Measurements from ENCODE around the gene PGGHG.
"Not testable (repeated sequence)": the region's sequence is repeated elsewhere in the genome, so short reads cannot be mapped to it uniquely, and the experiment has no call there.

PGGHG gene

DNA sequence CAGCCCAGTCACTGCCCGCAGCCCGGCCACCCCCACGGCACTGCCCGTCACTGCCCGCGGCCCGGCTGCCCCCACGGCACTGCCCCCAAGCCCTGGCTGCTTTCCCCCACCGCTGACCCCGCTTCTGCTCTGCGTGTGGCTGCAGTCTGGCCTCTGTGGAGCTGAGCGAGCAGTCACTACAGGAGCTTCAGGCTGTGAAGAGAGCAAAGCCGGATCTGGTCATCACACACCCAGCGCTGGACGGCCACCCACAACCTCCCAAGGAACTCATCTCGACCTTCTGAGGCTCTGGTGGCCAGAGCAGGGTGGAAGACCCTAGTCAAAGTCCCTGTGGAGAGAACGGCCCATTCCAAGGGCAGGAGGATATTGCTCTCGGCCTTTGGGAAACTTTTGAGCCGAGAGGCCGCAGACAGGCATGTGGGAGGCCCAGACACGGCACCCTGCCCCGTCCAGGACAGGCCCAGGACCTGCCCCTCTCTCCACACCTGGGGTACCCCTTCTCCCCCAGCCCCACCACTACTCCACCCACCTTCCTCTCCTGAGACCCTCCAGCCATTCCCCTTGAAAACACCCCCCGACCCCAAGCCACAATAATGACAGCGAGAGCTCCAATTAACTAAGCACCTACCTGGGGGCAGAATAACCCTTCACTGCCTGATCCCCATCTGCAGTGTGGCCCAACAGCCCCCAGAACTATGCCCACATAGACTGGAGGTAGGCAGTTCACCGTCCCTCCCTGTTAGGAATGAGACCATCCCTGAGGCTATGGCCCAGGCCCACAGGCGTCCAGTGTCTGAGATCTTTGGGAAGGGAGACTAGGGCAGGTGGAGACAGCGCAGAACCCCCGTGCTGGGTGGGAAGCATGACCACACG lies 3.7 kb upstream of the PGGHG start:
- no peak for DNase-seq (ENCODE audit: low read depth)

DNA sequence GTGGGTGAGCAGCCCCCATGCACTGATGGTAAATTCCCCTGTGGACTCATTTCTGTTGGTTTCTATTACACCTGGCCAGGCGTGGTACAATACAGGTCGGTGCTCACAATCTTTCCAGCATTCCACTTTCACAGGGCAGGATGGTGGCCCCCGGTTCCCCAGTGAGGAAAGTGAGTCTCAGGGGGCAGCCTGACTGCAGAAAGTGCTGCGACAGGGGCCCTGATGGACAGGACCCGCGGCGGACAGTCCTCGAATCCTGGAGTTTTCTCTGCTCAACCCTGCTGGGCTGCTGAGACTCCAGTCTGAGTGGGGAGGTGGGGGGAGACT lies 3.1 kb upstream of the PGGHG start:
- no peak for DNase-seq (ENCODE audit: low read depth)

- not testable (repeated sequence) for DNase-seq (ENCODE audit: low read depth)
These were observed 1.7 kb upstream of the PGGHG start for GRCh38 chr11:286977-287820.

DNA sequence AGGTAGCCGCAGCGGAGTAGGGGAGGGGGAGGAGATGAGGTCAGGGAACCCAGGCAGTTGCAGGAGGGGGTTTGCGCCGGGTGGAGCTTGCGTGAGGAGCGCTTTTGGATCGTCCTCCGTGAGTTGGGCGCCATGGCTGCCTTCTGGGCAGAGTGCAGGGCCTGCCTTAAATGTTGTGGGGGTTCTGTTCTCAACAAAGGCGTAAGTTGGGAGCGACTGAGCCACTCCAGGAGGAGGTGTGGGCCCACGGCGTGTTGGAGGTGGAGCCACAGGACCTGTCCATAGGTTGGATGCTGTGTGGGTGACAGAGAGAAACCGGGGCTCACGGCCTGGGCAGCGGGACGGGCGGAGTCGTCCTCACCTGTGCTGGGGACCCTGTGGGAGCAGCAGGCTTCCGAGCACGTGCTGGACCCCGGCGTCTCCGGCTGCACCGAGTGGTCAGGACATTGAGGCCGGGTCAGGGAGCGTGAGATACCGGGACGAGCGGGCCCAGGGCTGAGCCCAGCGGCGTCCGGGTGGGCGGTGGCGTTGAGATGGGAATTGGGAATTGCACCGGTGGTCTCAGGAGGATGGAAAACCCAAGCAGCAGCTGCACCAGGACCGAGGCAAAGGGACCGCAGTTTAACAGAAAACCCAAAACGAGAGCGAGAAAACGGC lies 977 bp upstream of the PGGHG start:
- DNase-seq (ENCODE audit: low read depth) = no peak

GRCh38 chr11:289398-289711 lies 429 bp downstream of the PGGHG start:
- DNase-seq (ENCODE audit: low read depth) = no peak

GRCh38 chr11:289712-290620 lies 1.0 kb downstream of the PGGHG start:
- no peak for DNase-seq (ENCODE audit: low read depth)

DNA sequence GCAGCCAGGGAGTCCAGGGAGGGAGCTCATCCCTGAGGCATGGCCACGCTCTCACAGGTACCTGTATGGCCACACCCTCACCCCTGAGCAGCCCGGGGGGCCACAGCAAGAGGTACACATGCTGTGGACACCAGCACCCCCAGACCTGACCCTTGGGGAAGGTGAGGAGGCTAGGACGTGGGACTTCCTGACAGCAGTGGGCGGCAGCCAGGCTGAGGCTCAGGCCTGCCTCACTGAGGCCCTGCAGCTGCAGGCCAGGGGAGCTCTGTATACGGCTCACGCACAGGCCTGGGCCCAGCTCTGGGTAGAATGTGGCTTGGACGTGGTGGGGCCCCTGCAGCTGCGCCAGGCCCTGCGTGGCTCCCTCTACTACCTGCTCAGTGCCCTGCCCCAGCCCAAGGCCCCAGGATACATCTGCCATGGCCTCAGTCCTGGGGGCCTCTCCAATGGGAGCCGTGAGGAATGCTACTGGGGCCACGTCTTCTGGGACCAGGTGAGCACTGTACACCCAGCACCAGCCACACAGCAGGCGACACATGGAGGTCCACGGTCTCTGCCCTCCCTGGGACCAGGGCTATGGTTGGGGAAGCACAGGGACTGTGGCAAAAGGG lies 1.8 kb downstream of the PGGHG start:
- no peak for DNase-seq (ENCODE audit: low read depth)

- no peak for DNase-seq (ENCODE audit: low read depth)
These were observed 2.6 kb downstream of the PGGHG start for GRCh38 chr11:291281-292210.

DNA sequence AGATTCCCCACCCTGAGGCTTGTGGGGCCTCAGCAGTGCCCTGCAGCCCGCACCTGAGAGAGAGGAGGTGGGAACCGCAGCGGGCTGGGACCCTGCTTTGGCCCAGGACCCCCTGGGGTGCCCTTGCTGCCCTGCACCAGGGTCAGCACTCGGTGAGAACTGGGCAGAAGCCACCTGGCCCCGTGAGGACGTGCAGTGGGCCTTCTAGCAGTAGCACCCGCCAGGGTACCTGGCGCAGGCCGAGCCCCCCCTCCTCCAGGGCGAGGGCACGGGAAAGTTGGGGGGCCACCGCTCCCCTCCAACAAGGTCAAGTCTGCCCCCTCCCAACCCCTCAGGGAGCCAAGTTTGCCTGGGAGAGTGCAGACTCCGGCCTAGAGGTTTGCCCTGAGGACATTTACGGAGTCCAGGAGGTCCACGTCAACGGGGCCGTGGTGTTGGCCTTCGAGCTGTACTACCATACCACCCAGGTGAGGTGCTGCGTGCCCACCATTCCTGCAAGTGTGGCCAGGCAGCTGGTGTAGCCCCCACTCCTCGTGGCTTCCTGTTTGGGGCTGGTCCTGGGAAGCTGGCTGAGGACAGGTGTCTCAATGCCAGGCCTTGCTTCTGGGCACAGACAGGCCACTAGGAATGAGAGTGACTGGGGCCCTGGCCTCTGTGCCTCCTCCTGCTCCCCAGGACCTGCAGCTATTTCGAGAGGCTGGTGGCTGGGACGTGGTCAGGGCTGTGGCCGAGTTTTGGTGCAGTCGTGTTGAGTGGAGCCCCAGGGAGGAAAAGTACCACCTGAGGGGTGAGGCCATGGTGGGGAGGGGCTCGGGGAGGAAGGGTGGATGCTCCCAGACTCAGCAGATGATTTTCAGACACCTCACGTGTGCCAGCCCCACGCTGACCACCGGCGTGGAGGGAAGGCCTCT lies 3.5 kb downstream of the PGGHG start:
- DNase-seq (ENCODE audit: low read depth) = no peak

DNA sequence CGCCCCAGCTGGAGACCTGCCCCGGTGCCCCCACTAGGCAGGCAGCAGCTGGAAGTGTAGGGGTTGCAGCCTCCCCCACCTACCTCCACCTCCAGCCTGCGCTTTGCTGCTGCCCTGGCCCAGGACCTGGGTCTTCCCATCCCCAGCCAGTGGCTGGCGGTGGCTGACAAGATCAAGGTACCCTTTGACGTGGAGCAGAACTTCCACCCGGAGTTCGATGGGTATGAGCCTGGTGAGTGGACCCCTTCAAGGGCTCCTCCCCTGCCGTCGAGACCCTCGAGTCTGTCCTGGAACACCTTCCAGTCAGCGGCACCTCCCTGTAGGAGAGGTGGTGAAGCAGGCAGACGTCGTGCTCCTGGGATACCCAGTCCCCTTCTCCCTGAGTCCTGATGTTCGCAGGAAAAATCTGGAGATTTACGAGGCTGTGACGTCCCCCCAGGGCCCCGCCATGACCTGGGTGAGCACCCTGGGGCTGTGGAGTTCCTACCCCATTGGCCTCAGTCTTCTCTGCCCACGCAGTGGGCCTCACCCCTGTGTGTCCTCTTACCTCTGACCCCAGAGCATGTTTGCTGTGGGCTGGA lies 4.4 kb downstream of the PGGHG start:
- DNase-seq (ENCODE audit: low read depth) = no peak

GRCh38 chr11:293852-294661 lies 5.1 kb downstream of the PGGHG start:
- DNase-seq (ENCODE audit: low read depth) = no peak

- no peak for DNase-seq (ENCODE audit: low read depth)
These were observed 5.9 kb downstream of the PGGHG start for GRCh38 chr11:294780-295179.

DNA sequence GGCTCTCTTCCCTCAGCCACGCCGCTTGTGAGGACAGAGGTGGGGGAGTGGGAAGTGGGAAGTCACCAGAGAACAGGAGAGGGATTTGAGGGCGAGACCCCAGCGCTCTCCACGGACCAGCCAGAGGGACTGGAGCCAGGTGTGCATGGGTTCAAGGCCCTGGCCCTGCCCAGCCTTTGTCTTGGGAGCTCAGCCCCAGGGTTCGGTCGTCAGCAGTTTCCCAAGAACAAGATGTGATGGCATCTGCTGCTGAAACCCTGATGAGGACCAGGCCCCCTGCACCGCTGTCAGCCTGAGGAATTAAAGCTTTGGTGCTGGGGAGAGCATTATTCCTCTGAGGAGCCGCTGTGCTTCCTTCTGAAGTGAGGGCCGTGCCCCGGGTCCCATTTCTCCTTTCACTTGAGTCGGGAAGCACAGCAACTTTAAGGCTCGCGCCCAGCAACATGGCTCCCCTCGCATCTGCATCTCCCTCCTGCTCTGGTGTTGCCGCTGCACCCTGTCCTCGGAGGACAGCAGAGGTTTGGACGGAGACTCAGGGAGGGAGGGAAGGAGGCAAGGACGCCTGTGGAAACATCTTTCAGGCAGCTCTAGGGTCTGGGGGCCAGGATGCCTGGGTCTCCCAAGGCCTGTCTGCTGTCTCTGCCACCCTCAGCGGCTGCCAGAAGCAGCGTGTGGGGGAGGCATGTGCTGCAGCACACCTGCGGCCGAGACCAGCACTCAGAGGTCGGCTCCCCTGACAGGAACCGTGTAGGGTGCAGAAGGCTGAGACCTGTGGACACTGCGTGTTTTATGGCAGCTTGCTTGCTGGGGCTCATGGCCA lies 6.6 kb downstream of the PGGHG start:
- no peak for DNase-seq (ENCODE audit: low read depth)

DNA sequence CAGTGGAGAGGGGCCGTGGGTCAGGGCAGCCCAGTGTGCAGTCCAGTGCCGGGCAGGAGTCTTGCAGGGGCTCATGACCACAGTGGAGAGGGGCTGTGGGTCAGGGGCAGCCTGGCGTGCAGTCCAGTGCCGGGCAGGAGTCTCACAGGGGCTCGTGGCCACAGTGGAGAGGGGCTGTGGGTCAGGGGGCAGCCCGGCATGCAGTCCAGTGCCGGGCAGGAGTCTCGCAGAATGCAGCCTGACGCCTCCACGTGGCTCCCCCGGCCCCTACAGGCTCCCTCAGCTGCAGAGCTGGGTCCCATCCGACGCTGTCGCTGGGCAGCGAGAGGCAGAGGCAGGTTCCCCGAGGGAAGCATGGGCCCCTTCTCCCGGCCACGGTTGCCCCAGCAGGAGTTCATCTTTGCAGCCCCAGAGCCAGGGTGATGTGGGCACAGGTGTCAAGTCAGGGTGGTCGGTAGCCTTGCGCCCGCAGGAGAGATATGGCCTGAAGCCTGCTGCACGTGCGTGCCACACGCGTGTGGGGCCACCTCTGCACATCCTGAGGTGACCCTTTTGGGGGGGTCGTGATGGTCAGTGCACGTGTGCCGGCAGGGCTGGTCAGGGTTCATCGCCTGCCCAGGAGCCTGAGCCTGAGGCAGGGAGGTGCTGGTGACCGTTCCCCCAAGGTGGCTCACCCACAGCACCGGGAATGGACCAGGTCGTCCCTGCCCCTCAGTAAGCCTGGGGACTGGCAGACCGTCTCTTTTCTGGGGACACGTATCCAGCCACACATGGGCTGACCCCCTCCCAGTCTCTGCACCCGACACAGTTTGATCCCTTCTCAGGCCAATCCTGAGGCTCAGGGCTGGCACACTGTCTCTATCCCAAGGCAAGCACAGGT lies 7.5 kb downstream of the PGGHG start:
- DNase-seq (ENCODE audit: low read depth) = no peak

- no peak for DNase-seq (ENCODE audit: low read depth)
These were observed 8.2 kb downstream of the PGGHG start for GRCh38 chr11:297051-297585.
